GM13976 (cell line): ENCODE data around the gene XK.

ENCODE experiments used
- DNase-seq: peaks from one replicate; pipeline ENCODE4 v3.0.0; 2012; ENCODE audit warnings: low spot score
- in situ Hi-C: fragments of 300-500 bp; cut with MboI; formaldehyde crosslinking; loops from one replicate; pipeline ENCODE4 v1.12.0; 2022; ENCODE audit warnings: low sequenced_read_pairs, mixed read lengths, inconsistent platforms; ENCODE audit not compliant: unreplicated experiment
- TF ChIP-seq, protein P1 (sequence below): IDR thresholded peaks from 2 replicates; pipeline ENCODE4 v1.5.1; 2012; ENCODE audit warnings: borderline replicate concordance, mild to moderate bottlenecking; ENCODE audit not compliant: insufficient read depth; ENCODE audit errors: extremely low read depth, missing control alignments, control extremely low read depth

The XK gene

DNA sequence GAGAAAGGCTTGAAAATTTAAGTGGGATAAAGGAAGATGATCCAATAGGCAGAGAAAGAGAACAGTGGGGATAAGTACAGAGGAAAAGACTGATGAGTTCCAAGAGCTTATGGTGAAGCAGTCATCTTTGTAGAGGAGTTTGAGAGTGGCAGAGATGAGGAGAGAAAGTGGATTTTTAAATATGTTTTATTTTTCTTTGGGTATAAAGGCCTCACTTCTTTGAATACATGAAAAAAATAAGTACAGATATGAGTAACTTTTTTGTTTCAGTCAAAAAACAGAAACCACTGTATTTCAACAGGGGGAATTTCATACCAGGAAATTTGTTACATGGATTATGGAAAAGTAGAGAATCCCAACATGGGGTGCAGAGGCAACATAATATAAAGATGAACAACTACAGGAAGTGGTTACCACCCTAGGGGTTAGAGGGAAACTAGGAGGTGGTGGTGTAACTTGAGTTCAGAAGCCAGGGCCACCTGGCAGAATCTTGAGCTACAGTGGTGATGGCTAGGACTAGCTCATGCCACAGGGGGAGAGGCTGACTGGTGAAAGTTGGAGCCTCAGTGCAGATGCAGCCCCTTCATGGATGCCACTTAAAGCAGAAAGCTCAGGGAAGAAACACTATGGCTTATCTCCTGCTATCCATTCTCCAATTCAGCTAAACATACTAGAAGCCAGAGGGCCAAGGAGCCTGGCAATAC, 90.8 kb downstream of the XK start:
- TF ChIP-seq, protein P1, sequence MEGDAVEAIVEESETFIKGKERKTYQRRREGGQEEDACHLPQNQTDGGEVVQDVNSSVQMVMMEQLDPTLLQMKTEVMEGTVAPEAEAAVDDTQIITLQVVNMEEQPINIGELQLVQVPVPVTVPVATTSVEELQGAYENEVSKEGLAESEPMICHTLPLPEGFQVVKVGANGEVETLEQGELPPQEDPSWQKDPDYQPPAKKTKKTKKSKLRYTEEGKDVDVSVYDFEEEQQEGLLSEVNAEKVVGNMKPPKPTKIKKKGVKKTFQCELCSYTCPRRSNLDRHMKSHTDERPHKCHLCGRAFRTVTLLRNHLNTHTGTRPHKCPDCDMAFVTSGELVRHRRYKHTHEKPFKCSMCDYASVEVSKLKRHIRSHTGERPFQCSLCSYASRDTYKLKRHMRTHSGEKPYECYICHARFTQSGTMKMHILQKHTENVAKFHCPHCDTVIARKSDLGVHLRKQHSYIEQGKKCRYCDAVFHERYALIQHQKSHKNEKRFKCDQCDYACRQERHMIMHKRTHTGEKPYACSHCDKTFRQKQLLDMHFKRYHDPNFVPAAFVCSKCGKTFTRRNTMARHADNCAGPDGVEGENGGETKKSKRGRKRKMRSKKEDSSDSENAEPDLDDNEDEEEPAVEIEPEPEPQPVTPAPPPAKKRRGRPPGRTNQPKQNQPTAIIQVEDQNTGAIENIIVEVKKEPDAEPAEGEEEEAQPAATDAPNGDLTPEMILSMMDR = no peak
- DNase-seq = no peak
- in situ Hi-C loops = no loop called here

DNA sequence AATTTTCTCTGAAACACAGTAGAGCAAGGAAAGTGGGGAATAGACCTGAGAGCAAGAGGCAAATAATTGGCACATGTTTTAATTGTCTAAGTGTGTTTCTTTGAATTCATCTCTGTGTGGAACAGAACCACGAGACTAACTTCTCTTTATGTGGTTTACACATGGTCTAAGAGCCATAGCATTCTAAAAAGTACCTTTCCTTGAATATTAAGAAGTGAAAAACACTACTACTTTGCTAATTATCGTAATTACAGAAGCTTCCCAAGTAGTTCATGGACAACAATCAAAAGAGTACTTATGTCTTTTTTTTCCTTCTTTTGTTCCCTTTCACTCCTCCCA, 91.4 kb downstream of the XK start:
- no peak for DNase-seq
- TF ChIP-seq, protein P1 = no peak
- in situ Hi-C loops = no loop called here

DNA sequence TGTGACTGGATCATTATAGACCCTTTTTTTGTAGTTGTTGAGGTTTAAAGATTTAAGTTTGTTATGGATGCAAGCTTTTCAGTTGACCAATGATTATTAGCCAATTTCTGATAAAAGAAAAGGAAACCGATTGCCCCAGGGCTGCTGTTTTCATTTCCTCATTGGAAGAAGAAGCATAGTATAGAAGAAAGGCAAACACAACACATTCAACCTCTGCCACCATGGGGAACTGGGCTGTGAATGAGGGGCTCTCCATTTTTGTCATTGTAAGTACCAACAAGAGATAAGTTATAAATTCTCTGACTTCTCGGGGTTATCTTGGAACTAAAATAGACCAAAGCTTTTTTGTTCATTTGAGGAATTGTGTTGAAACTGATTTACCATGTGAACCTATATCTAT, 94.3 kb downstream of the XK start, which contains the start of gene CYBB:
Gene CYBB, plus strand, starts transcription at position 203 of the 400 bp plus-strand sequence. Its CDS starts 19 bp downstream, at position 222.
- no peak for DNase-seq

DNA sequence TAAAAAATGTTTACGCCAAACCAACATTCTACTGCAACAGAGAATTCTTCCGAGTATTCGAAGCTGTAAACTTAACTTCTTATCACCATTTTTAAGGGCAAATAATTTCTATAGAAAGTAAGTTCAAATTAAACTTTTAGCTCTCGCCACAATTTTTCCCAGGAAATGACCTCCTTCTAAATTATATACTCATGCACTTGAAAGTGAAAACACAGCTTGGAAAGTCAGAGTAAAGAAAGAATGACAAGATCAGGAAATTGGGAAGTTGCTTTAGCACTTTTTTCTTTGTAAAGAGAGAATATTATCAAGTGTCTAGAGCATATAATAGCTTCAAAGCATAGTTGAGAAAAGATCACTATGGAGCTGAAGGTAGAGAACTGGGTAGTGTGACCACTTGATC, 95.5 kb downstream of the XK start:
- DNase-seq = no peak
- TF ChIP-seq, protein P1 = no peak
- in situ Hi-C loops = no loop called here

More for the DNA sequence above, 94.3 kb downstream of the XK start, which contains the start of gene CYBB:
- TF ChIP-seq, protein P1 = no peak
- in situ Hi-C loops = no loop called here
